K562 (cell line): Measurements from ENCODE around the gene MPV17L2. TPM values are rescaled to one million over a fixed set of nuclear protein-coding genes. Genes with fewer than 3 reads are reported as not detected.

Source experiments
- BACH1 ChIP-seq: fragments of 200-800 bp; sonication (Bioruptor generic); IDR thresholded peaks from 2 replicates; pipeline ENCODE4 v1.6.1; 2016; ENCODE audit warnings: missing genetic modification characterization, missing compliant biosample characterization
- CBX1 ChIP-seq: sonication (generic); IDR thresholded peaks from 2 replicates; pipeline ENCODE4 v1.6.1; 2016; ENCODE audit warnings: antibody characterized with exemption, low read depth, mild to moderate bottlenecking
- FOXK2 ChIP-seq, 2 experiments: fragments of 450-650 bp; IDR thresholded peaks in 1 of 2; conservative IDR thresholded peaks in 1 of 2; 2 replicates each; pipeline ENCODE4 v1.6.1; 2016; ENCODE audit warnings: low read depth in 2 of 2, mild to moderate bottlenecking in 1 of 2
- FOXO4 ChIP-seq: fragments of 450-650 bp; formaldehyde crosslinking; IDR thresholded peaks from 2 replicates; pipeline ENCODE4 v1.4.0; 2020; ENCODE audit warnings: mild to moderate bottlenecking, moderate library complexity
- FOXP1 ChIP-seq: sonication (generic); formaldehyde crosslinking; IDR thresholded peaks from 2 replicates; pipeline ENCODE4 v1.8.0; 2022; ENCODE audit warnings: mild to moderate bottlenecking, missing genetic modification reagents
- GATAD2B ChIP-seq: fragments of 450-650 bp; IDR thresholded peaks from 2 replicates; pipeline ENCODE4 v1.6.1; 2017; ENCODE audit warnings: mild to moderate bottlenecking, borderline replicate concordance
- GTF2F1 ChIP-seq: IDR thresholded peaks from 2 replicates; pipeline ENCODE4 v1.6.1; 2011; ENCODE audit warnings: low read depth, low read length, improper control_type of control experiment
- HIVEP1 ChIP-seq: fragments of 250-450 bp; sonication (Bioruptor Pico); IDR thresholded peaks from 2 replicates; pipeline ENCODE4 v1.4.0; 2020; ENCODE audit warnings: mild to moderate bottlenecking
- MAZ ChIP-seq, 2 experiments: fragments of 450-650 bp in 1 of 2; sonication (generic) in 1 of 2; formaldehyde crosslinking; IDR thresholded peaks in 1 of 2; conservative IDR thresholded peaks in 1 of 2; 2 replicates each; pipeline versions ENCODE4 v1.4.0 to v1.5.0; 2020; ENCODE audit warnings: mild to moderate bottlenecking in 1 of 2, missing genetic modification reagents in 1 of 2
- NCOA1 ChIP-seq: fragments of 450-650 bp; IDR thresholded peaks from 2 replicates; pipeline ENCODE4 v1.6.1; 2016; ENCODE audit warnings: low read depth
- POLR2AphosphoS5 ChIP-seq: IDR thresholded peaks from 2 replicates; pipeline ENCODE4 v1.6.1; 2011; ENCODE audit warnings: mild to moderate bottlenecking, low read depth, low read length, moderate library complexity; ENCODE audit not compliant: control insufficient read depth, insufficient read depth
- RBFOX2 ChIP-seq: fragments of 200-400 bp; formaldehyde crosslinking; IDR thresholded peaks from 2 replicates; pipeline ENCODE4 v1.6.1; 2017; ENCODE audit warnings: low read depth, mild to moderate bottlenecking, low read length, moderate library complexity
- SMAD1 ChIP-seq: fragments of 150-350 bp; IDR thresholded peaks from 2 replicates; pipeline ENCODE4 v1.6.1; 2014; ENCODE audit warnings: low read length, low read depth; ENCODE audit not compliant: partially characterized antibody
- SMARCA4 ChIP-seq: fragments of 450-650 bp; IDR thresholded peaks from 2 replicates; pipeline ENCODE4 v1.6.1; 2016
- SMARCC2 ChIP-seq: fragments of 450-650 bp; IDR thresholded peaks from 2 replicates; pipeline ENCODE4 v1.6.1; 2017; ENCODE audit warnings: antibody characterized with exemption, moderate library complexity, mild to moderate bottlenecking, low read depth
- TFE3 ChIP-seq: fragments of 450-650 bp; formaldehyde crosslinking; IDR thresholded peaks from 2 replicates; pipeline ENCODE4 v1.4.0; 2020; ENCODE audit warnings: mild to moderate bottlenecking, mixed read lengths
- THRB ChIP-seq: fragments of 450-650 bp; formaldehyde crosslinking; conservative IDR thresholded peaks from 2 replicates; pipeline ENCODE4 v1.4.0; 2022; ENCODE audit warnings: mild to moderate bottlenecking, missing genetic modification characterization
- ZNF212 ChIP-seq: fragments of 450-650 bp; formaldehyde crosslinking; IDR thresholded peaks from 2 replicates; pipeline ENCODE4 v1.4.0; 2020; ENCODE audit warnings: mild to moderate bottlenecking
- ZNF239 ChIP-seq: fragments of 250-450 bp; sonication (Bioruptor Pico); IDR thresholded peaks from 2 replicates; pipeline ENCODE4 v1.4.0; 2020; ENCODE audit warnings: mild to moderate bottlenecking
- ZNF518B ChIP-seq: fragments of 250-450 bp; sonication (Bioruptor Pico); IDR thresholded peaks from 2 replicates; pipeline ENCODE4 v1.5.0; 2021; ENCODE audit warnings: mild to moderate bottlenecking, moderate library complexity
- ZNF696 ChIP-seq: fragments of 250-450 bp; sonication (Bioruptor Pico); conservative IDR thresholded peaks from 2 replicates; pipeline ENCODE4 v1.4.0; 2020; ENCODE audit warnings: mild to moderate bottlenecking, moderate library complexity
- polyA plus RNA-seq, 8 experiments: library from polyadenylated mRNA; depleted of rRNA in 4 of 8; stranded (reverse) in 5 of 8; unstranded in 3 of 8; fragments of >200 nt; fragmentation: Nextera tagmentation in 2 of 8; fragmentation: Illumina TruSeq in 1 of 8; extraction: Ambion mirVana in 2 of 8; extraction: Trizol in 1 of 8; gene quantifications; 2 replicates each; pipeline versions ENCODE4 v1.2.1 to v1.2.3, GENCODE V29; 2011 to 2014; ENCODE audit warnings: inconsistent platforms in 1 of 8, missing spikeins in 1 of 8
- total RNA-seq, 7 experiments: library from RNA; depleted of rRNA in 6 of 7; stranded (reverse); fragments of >200 nt in 6 of 7; fragmentation: Illumina TruSeq in 2 of 7; extraction: Trizol in 2 of 7; gene quantifications; 2 replicates each; pipeline versions ENCODE4 v1.2.1 to v1.2.3, GENCODE V29; 2011 to 2021; ENCODE audit warnings: low replicate concordance in 1 of 7

The MPV17L2 gene
- total and polyA plus RNA-seq, 9 of the 15 experiments (the other 6 are each of a cell fraction or from before 2014, with no cell fraction given), result 10.6 to 60.2 (median 28.5) TPM

GRCh38 chr19:18205200-18205892 lies 12.3 kb downstream of the MPV17L2 start (continued):
- TF ChIP-seq FOXO4 (CRISPR knock-in tag), result no peak
- TF ChIP-seq GATAD2B, result 0 out of 2 replicates have a peak, but pooled peaks have one; percentile 7
- no peak for TF ChIP-seq THRB (CRISPR knock-in tag)
- TF ChIP-seq SMARCC2, result 0 out of 2 replicates have a peak, but pooled peaks have one; percentile 11
- TF ChIP-seq ZNF518B (CRISPR knock-in tag), result no peak
- TF ChIP-seq BACH1 (tag), result no peak
- TF ChIP-seq RBFOX2, result peak; percentile 75
- no peak for TF ChIP-seq SMAD1
- 0 out of 2 replicates have a peak, but pooled peaks have one; percentile 33 for TF ChIP-seq FOXP1 (CRISPR knock-in tag)
- no peak for TF ChIP-seq TFE3
- peak; percentile 37; the same call in 1 of the 2 replicates for TF ChIP-seq POLR2AphosphoS5
- no peak for TF ChIP-seq ZNF212 (CRISPR knock-in tag)
- TF ChIP-seq ZNF239, result no peak
- no peak for TF ChIP-seq NCOA1
- TF ChIP-seq HIVEP1 (CRISPR knock-in tag), result no peak
- TF ChIP-seq GTF2F1, result no peak
- TF ChIP-seq SMARCA4, result no peak
- no peak for TF ChIP-seq ZNF696 (CRISPR knock-in tag)
- TF ChIP-seq MAZ (CRISPR knock-in tag; conservative IDR thresholded peaks at IDR 0.05 in 1 of 2, IDR thresholded peaks at IDR 0.05 in 1 of 2), result peak; percentile 5 to 74; a peak in 3 of 4 replicates
- TF ChIP-seq CBX1, result no peak
- peak in 1 of 2 experiments; percentile 76; a peak in 2 of 4 replicates for TF ChIP-seq FOXK2 (conservative IDR thresholded peaks at IDR 0.05 in 1 of 2, IDR thresholded peaks at IDR 0.05 in 1 of 2; ENCODE audit: low read depth in 2 of 2)
